Keratinocyte (primary cell): ENCODE results near the gene MBP. TPM values are rescaled to one million over a fixed set of nuclear protein-coding genes. Genes with fewer than 3 reads are reported as not detected.

Source experiments
- DNase-seq: peaks from one replicate; pipeline ENCODE4 v3.0.0-alpha.2; 2011; ENCODE audit warnings: low read depth, missing footprints, low spot score
- FAIRE-seq: peaks from 2 replicates; lab custom pipeline; 2011; peaks lifted over from hg19 to GRCh38; lab: Jason Lieb, UNC
- H2AFZ ChIP-seq: 2 replicates; pipeline ENCODE4 v1.6.0; 2012; ENCODE audit warnings: low read length, control low read depth, inconsistent platforms; ENCODE audit not compliant: control insufficient read depth
- H3K27ac ChIP-seq: 2 replicates; pipeline ENCODE4 v1.5.1; 2011; ENCODE audit warnings: low read length; ENCODE audit not compliant: control insufficient read depth, insufficient read depth
- H3K27me3 ChIP-seq: 3 replicates; pipeline ENCODE4 v1.6.0; 2011; ENCODE audit warnings: low read length; ENCODE audit not compliant: control insufficient read depth, insufficient read depth; ENCODE audit errors: extremely low read depth
- H3K36me3 ChIP-seq, 2 experiments: 2 replicates in 1 of 2; 3 replicates in 1 of 2; pipeline ENCODE4 v1.5.1; 2011; ENCODE audit warnings: low read length in 2 of 2, mild to moderate bottlenecking in 1 of 2; ENCODE audit not compliant: control insufficient read depth in 2 of 2, insufficient read depth in 2 of 2; ENCODE audit errors: extremely low read depth in 1 of 2
- H3K4me1 ChIP-seq: 3 replicates; pipeline ENCODE4 v1.5.1; 2011; ENCODE audit warnings: low read length; ENCODE audit not compliant: control insufficient read depth, insufficient read depth; ENCODE audit errors: extremely low read depth
- H3K4me2 ChIP-seq: 3 replicates; pipeline ENCODE4 v1.6.0; 2011; ENCODE audit warnings: low read depth, low read length; ENCODE audit not compliant: control insufficient read depth, insufficient read depth; ENCODE audit errors: extremely low read depth
- H3K4me3 ChIP-seq, 3 experiments: fragments of 200-600 bp in 1 of 3; sonication (generic) in 1 of 3; 2 replicates in 2 of 3; 3 replicates in 1 of 3; pipeline ENCODE4 v1.5.1; 2011 to 2016; ENCODE audit warnings: low read length in 3 of 3, mild to moderate bottlenecking in 3 of 3, control low read depth in 2 of 3, inconsistent platforms in 1 of 3, low read depth in 1 of 3, mixed read lengths in 1 of 3, mixed run types in 1 of 3, moderate library complexity in 1 of 3; ENCODE audit not compliant: control insufficient read depth in 2 of 3, insufficient read depth in 2 of 3; ENCODE audit errors: extremely low read depth in 1 of 3
- H3K79me2 ChIP-seq: 2 replicates; pipeline ENCODE4 v1.6.0; 2012; ENCODE audit warnings: low read length; ENCODE audit not compliant: control insufficient read depth, insufficient read depth
- H3K9ac ChIP-seq: 3 replicates; pipeline ENCODE4 v1.6.0; 2011; ENCODE audit warnings: low read length; ENCODE audit not compliant: control insufficient read depth, insufficient read depth; ENCODE audit errors: extremely low read depth
- H3K9me1 ChIP-seq: 3 replicates; pipeline ENCODE4 v1.6.0; 2011; ENCODE audit warnings: low read length; ENCODE audit not compliant: control insufficient read depth, insufficient read depth; ENCODE audit errors: extremely low read depth
- H3K9me3 ChIP-seq: 2 replicates; pipeline ENCODE4 v1.5.1; 2012; ENCODE audit warnings: low read depth, low read length; ENCODE audit not compliant: control insufficient read depth
- H4K20me1 ChIP-seq: 3 replicates; pipeline ENCODE4 v1.6.0; 2011; ENCODE audit warnings: low read length; ENCODE audit not compliant: control insufficient read depth, insufficient read depth; ENCODE audit errors: extremely low read depth
- EZH2 ChIP-seq: IDR thresholded peaks from one replicate; pipeline ENCODE4 v1.6.1; 2012; ENCODE audit warnings: inconsistent platforms, mild to moderate bottlenecking, low read length, moderate library complexity
- dilution Hi-C: fragments of 300-500 bp; cut with MboI; formaldehyde crosslinking; loops from one replicate; pipeline ENCODE4 v1.7.0; 2020; ENCODE audit warnings: low sequenced_read_pairs; ENCODE audit not compliant: extremely low pct_ligation_motif_present
- polyA plus RNA-seq, 5 experiments: library from polyadenylated mRNA; depleted of rRNA in 3 of 5; stranded (reverse) in 3 of 5; stranded (forward) in 1 of 5; unstranded in 1 of 5; fragments of >200 nt; gene quantifications; 1 replicate in 1 of 5; 2 replicates in 3 of 5; 3 replicates in 1 of 5; pipeline versions ENCODE4 v1.2.1 to v1.2.3, GENCODE V29; 2011 to 2012; ENCODE audit warnings: missing spikeins in 2 of 5, low read depth in 1 of 5, low replicate concordance in 1 of 5
- TF ChIP-seq, protein P1 (sequence below), 3 experiments: IDR thresholded peaks in 1 of 3; conservative IDR thresholded peaks in 1 of 3; optimal IDR thresholded peaks in 1 of 3; 2 replicates in 2 of 3; 3 replicates in 1 of 3; pipeline versions ENCODE3 to v1.5.1; 2011; ENCODE audit warnings: low read length in 3 of 3, mild to moderate bottlenecking in 3 of 3, moderate library complexity in 2 of 3, control low read depth in 1 of 3, inconsistent platforms in 1 of 3; ENCODE audit not compliant: insufficient read depth in 2 of 3; ENCODE audit errors: extremely low read depth in 1 of 3

MBP gene
- polyA plus RNA-seq, 1 donor (not counting 4 experiments of a cell fraction or from before 2014, with no cell fraction given) = 38.7 TPM

DNA sequence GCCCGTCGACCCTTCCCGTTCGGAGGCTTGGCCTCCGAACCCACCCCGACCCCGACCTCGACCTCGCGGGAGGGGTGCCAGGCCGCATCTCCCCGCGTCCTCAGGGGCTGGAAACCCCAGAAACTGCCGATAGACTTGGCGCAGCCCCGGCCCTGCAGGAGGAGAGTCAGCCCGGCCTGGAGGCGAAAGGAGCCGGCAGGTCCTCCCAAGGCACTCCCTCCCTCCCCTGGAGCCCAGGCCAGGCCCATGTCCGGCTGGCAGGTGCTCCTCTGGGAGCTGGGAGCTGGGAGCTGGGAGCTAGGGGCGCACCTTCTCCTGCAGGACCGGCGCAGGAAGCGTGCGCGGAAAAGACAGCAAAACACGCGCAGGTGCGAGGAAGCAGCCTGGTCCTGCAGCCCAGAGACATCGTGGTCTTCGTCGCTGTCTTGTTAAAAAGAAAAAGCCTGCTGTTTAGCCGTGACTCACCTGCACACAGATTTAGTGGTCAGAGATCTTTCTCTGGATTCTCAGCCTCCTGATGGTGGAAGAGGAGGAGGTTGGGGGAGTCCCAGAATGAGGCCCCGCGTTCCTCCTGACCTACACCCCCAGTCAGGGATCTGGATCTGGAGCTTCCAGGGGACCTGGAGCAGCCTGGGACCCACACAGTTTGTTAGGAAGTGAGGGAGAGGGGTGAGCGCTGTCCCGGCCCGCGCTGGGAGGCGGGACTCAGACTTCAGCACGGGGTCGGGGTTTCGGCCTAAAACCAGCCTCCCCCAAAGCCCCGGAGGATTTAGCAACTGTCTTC, 660 bp upstream of the MBP start:
- no peak for FAIRE-seq
- no peaks in the 10 kb centered on the region for H3K9me3 ChIP-seq
- no peaks in the 10 kb centered on the region for H3K9me1 ChIP-seq
- TF ChIP-seq, protein P1, sequence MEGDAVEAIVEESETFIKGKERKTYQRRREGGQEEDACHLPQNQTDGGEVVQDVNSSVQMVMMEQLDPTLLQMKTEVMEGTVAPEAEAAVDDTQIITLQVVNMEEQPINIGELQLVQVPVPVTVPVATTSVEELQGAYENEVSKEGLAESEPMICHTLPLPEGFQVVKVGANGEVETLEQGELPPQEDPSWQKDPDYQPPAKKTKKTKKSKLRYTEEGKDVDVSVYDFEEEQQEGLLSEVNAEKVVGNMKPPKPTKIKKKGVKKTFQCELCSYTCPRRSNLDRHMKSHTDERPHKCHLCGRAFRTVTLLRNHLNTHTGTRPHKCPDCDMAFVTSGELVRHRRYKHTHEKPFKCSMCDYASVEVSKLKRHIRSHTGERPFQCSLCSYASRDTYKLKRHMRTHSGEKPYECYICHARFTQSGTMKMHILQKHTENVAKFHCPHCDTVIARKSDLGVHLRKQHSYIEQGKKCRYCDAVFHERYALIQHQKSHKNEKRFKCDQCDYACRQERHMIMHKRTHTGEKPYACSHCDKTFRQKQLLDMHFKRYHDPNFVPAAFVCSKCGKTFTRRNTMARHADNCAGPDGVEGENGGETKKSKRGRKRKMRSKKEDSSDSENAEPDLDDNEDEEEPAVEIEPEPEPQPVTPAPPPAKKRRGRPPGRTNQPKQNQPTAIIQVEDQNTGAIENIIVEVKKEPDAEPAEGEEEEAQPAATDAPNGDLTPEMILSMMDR (optimal IDR thresholded peaks at IDR 0.05 in 1 of 3, IDR thresholded peaks at IDR 0.05 in 1 of 3, conservative IDR thresholded peaks at IDR 0.05 in 1 of 3; ENCODE audit: extremely low read depth in 1 of 3, insufficient read depth in 2 of 3, low read length in 3 of 3) = no peak
- TF ChIP-seq EZH2 = no peak
- peak overlapping the region; percentile 69 for H3K4me2 ChIP-seq
- H3K36me3 ChIP-seq = peaks cover 0 to 3% of the 10 kb centered on the region in 2 experiments
- DNase-seq = no peak
- H3K27ac ChIP-seq = peak overlapping the region; percentile 18
- peaks cover 24% of the 10 kb centered on the region for H3K4me1 ChIP-seq
- H2AFZ ChIP-seq = peak overlapping the region; percentile 63
- peak overlapping the region; percentile 62 to 89 (median 71) for H3K4me3 ChIP-seq
- peaks cover 17% of the 10 kb centered on the region for H3K79me2 ChIP-seq
- no peaks in the 10 kb centered on the region for H4K20me1 ChIP-seq
- dilution Hi-C loops = no loop called here
- no peaks in the 10 kb centered on the region for H3K27me3 ChIP-seq
- H3K9ac ChIP-seq = peak overlapping the region; percentile 81

DNA sequence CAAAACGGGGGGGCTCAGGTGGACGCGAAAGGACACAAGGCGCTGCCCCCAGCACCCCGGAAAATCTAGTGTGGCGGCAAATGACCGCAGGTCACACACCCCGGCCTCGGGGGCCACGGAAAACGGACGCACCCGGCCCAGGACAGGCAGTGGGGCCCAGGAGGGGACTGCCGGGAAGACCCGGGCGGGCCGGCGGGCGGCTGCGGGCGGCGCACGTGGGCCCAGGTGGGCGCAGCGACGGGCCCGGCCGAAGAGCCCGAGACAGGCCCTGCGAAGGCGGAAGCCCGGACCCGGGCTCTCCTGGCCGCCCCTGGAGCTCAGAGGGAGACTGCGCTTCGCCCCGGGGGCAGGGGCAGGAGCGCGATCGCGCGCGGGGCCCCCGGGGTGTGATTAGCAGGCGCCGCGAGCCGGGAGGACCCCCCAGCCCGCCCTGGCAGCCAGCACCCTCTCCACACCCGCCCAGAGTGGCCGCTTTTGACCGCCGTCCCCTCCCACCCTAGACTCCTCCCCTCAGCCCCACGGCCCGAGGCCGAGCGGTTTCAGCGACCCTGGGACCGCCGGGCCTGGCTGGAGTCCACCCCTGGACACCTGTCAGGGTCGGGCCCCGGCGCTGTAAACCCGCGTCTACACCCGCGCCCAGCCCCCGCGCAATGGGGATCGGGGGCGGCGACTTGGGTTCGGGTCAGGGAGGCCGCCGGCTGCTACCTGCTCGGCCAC, 773 bp downstream of the MBP start:
- Histone ChIP-seq H3K79me2 (peaks cover 25% of the 10 kb centered on the region), H3K9me3 (no peaks in the 10 kb centered on the region), H3K4me3 (peak overlapping the region; percentile 62 to 89 (median 71)), H4K20me1 (no peaks in the 10 kb centered on the region), H3K36me3 (peaks cover 0 to 3% of the 10 kb centered on the region in 2 experiments), H3K27ac (peak overlapping the region; percentile 94), H3K27me3 (no peaks in the 10 kb centered on the region), H3K4me1 (peaks cover 36% of the 10 kb centered on the region), H3K9ac (peak overlapping the region; percentile 81), H3K4me2 (peak overlapping the region; percentile 72), H2AFZ (no peak overlapping the region), H3K9me1 (no peaks in the 10 kb centered on the region)
- FAIRE-seq (no peak), DNase-seq (no peak)
- dilution Hi-C loops = no loop called here
- TF ChIP-seq EZH2 = no peak
- TF ChIP-seq, protein P1 (optimal IDR thresholded peaks at IDR 0.05 in 1 of 3, IDR thresholded peaks at IDR 0.05 in 1 of 3, conservative IDR thresholded peaks at IDR 0.05 in 1 of 3; ENCODE audit: extremely low read depth in 1 of 3, insufficient read depth in 2 of 3, low read length in 3 of 3) = no peak
